Measurements from ENCODE around the gene ACAD9. TPM values are rescaled to one million over a fixed set of nuclear protein-coding genes. Genes with fewer than 3 reads are reported as not detected.

ACAD9 gene
- total RNA-seq (2022; extraction: Qiagen RNA extraction; ENCODE audit: low read depth), result 21.5 to 29.0 TPM (median 24.9 TPM) in 5 replicates

DNA sequence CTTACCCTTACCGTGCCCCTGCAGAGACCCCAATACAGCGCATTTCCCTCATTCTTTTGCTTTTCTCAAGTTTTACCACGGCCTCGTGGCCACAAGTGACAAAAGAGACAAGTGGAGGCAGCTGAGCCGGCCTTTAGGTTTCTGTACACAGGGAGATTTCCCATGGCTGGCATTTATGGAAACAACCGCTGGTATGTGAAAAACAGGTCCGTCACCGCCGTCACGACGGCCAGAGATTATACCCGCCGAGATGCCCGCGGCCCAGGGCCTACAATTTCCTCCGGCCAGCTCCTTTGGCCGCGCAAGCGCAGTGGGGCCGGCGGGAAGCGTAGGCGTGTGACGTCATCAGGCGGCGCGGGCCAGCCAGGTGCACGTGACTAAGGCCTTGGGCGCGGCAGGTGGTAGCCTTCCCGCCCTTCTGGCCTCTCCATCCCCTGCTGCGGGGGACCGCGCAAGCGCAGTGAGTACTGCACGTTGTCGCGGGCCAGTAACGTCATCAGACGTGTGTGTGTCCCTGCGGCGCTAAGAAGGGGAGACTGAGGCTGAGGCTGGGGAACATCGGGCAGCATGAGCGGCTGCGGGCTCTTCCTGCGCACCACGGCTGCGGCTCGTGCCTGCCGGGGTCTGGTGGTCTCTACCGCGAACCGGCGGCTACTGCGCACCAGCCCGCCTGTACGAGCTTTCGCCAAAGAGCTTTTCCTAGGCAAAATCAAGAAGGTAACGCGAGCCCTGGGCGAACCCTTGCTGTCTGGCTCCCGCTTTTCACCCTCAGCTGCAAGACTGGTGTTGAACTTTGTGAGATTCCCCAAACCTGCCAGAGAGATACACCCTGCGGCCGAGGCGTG, at the start of gene ACAD9:
ACAD9 (plus strand) TSS at position 496 of the 845 bp plus-strand sequence; CDS start at position 568, 72 bp downstream.

Other genes with a start within 250 kb of the ACAD9 start
- 164 to 173 TPM (median 166 TPM) in 5 replicates for gene RPN1, start 228.8 kb upstream of the ACAD9 start, total RNA-seq (2022; extraction: Qiagen RNA extraction; ENCODE audit: low read depth)
- 167 to 201 TPM (median 185 TPM) in 5 replicates for gene RAB7A, start 153.4 kb upstream of the ACAD9 start, total RNA-seq (2022; extraction: Qiagen RNA extraction; ENCODE audit: low read depth)
- 0.03 to 0.25 TPM in 2 of 5 replicates, not detected in the others for gene CFAP92, start 114.5 kb downstream of the ACAD9 start, total RNA-seq (2022; extraction: Qiagen RNA extraction; ENCODE audit: low read depth)
- 0.06 TPM in 1 of 5 replicates, not detected in the others for gene EFCC1, start 121.7 kb downstream of the ACAD9 start, total RNA-seq (2022; extraction: Qiagen RNA extraction; ENCODE audit: low read depth)
- not detected in 5 replicates for gene GP9, start 181.2 kb downstream of the ACAD9 start, total RNA-seq (2022; extraction: Qiagen RNA extraction; ENCODE audit: low read depth)
- gene RAB43, start 242.2 kb downstream of the ACAD9 start, total RNA-seq (2022; extraction: Qiagen RNA extraction; ENCODE audit: low read depth), result 2.3 to 5.3 TPM (median 4.3 TPM) in 5 replicates

Measured in A549 treated with CpdA at 1 μM for 4 hours (cell line).